Limb (tissue), 2 donors: ENCODE results near the gene LTN1.
A peak's percentile ranks its signal among the peaks of the same experiment; 100 is the strongest.

Experiments
- DNase-seq, 2 donors: peaks; one replicate each; pipeline ENCODE4 v3.0.0-alpha.2; 2016; ENCODE audit errors: extremely low spot score in 2 of 2

Gene LTN1

DNA sequence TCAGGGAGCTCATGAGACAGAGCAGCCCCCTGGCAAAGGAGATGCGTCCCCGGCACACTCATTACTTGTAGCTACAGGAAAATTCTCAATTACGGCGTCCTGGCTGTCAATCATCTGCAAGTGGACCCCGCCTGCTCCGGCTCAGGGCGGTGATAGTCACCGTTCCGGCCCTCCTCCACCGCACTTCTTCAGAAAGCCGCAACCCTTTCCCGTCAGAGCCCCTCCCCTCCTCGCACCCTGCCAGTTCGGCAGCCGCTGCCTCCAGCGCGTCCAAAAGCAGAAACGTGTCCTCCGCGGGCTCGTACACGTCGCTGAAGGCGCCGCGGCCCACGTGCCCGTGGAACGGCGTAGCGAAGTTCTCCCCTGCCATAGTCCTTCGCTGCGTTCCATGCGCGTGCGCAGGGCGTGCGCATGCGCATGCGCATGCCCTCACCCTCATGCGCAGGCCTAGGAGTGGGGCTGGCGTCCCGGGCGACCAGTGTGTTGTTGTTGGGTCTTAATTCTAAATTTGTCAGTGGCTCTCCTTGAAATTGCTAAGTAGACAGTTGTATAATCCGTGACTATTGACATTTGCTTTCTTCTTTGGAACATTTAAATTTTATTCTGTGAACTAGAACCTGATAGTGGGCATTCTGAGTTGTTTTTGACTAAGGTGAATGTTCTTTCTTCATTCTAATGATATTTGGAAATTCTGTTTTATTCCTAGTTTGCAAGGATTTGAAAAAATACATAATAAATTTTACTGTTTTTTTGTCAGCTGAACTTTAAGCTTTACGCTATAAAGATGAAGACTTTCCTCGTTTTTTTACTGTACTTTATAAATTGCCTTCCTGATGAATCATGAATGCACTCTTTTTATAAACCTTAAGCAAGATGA, 107.5 kb downstream of the LTN1 start:
- peak; percentile 91 to 94 for DNase-seq

DNA sequence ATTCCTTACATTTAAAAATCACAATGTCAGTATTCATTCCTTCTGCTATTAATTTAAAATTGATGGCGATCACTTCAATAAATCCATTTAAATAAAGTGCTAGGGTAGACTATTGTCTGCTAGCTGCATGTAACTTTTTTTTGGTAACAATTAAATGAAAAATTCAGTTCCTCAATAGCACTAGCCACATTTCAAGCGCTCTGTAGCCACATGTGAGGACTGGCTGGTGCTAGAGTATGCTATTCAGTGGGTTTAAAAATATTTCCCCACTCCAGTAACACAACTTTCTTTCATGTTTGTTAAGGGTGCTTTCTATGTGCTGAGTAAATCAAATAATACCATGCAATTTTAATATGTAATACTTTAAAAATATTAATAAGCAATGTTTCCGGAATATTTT, 108.2 kb downstream of the LTN1 start:
- DNase-seq, result no peak

DNA sequence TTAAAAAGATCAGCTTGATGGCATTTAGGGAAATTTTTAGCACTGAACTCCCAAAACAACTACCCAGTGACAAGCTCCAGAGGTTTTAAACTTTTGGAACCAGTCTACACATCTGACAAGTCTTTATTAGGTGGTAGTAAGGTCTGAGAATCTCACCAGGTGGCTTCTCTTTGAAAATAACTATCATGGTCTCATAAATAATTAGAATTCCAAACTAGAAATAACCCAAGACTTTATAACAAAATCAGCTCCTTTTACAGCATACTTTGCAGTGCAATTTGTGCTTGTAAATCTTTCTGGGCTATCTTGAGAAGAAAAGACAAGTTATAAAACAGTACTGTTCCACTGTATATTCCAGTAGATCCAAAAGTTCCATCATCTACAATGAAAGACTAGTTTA, 108.7 kb downstream of the LTN1 start:
- no peak for DNase-seq

DNA sequence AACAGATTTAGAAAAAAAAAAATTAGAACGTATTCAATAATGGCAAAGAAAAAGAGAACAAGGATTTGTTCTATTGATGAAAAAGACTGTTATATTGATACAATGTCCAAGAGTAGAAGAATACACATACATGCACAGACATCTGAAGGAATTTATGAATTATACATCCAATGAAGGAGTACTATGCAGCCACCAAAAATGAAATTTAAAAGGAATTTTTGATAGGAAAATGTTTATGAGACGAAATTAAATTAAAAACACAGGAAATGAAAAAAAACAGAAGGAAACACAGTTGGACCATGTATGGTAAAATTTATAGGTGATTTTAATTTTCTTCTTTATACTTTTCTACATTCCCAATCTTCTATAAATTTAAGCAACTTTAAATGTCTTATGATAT, 110.3 kb downstream of the LTN1 start:
- DNase-seq, result no peak
